T-helper 1 cell (primary cell): Measurements from ENCODE around the gene SELENON.

ENCODE experiments used
- DNase-seq, 5 donors: peaks; one replicate each; pipeline ENCODE4 v3.0.0-alpha.2; 2012 to 2020

The SELENON gene

DNA sequence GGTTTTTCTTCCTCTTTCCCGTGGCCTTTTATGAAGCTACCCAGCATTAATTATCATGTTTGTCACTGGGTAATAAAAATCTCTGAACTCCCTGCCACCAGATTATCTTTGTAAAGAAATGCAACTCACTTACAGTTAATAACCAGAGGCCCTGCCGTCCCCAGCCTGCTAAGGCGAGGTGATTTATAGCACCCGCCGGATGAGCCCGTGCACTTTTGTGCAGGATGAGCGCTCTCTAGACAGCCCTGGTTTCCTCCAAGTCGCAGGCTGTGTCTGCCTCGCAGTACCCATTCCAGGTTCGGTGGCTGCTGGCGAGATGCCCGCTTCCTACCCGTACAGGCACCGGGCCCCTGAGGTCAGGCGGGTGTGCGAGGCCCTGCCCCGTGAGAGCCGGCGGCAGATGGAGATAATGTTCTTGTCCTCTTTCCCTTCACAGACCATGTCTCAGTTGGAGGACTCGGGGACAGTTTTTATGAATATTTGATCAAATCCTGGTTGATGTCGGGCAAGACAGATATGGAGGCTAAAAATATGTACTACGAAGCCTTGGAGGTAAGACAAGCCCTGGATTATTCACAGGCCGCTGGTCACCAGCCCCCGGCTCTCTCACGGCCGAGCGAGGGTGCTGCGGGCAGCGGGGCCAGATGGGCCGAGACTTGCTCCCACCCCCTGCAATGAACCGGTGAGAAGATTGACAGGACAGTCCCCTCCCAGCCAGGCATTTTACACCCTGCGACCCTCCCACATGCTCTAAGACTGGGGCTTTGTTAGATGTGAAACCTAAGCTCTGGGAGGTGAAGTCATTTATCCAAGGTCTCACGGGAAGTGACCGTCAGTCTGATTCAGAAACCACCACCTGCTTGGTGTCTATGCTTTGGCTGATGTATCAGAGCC lies 28.5 kb upstream of the SELENON start:
- DNase-seq, result peak in 2 of 5 donors; percentile 13 to 24

DNA sequence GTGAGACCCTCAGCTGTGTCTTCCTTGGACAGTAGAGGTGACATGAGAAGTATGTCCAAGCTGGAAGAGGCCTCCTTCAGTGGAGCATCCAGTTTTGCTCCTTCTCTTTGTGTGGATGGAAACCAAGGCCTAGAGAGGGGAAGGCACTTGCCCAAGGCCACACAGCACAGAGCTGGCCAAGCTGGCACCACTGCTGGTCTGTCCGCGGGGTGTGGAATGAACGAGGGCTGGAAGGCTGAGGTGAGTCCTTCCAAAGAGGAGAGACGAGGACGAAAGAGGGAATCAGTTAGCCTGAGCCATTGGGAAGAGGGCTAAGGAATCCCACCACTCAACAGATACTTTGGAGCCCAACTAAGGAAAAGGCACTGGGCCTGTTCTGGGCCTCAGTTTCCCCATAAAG lies 27.8 kb upstream of the SELENON start:
- no peak for DNase-seq

DNA sequence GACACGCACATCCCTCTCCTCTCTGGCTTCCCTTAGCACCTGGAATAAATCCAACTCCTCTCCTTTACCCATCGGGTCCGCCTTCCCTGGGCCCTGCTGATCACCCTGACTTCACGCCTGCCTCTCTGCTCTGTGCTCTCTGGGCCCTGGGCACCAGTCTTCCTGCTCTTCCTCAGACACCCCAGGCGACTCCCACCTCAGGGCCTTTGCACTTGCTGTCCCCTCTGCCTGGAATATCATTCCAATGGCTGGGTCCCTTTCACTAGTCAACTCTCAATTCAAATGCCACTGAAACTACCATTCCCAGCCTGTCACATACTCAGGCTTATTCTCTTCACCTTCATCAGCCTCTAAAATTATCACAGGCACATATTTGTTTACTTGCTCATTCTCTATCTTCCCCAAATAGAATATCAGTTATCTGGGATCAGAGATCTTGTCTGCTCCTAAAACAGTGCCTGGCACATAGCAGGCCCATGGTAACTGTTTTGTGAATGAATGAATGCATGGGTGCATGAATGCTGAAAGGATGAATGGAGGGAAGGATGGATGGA lies 27.2 kb upstream of the SELENON start:
- DNase-seq, result no peak

DNA sequence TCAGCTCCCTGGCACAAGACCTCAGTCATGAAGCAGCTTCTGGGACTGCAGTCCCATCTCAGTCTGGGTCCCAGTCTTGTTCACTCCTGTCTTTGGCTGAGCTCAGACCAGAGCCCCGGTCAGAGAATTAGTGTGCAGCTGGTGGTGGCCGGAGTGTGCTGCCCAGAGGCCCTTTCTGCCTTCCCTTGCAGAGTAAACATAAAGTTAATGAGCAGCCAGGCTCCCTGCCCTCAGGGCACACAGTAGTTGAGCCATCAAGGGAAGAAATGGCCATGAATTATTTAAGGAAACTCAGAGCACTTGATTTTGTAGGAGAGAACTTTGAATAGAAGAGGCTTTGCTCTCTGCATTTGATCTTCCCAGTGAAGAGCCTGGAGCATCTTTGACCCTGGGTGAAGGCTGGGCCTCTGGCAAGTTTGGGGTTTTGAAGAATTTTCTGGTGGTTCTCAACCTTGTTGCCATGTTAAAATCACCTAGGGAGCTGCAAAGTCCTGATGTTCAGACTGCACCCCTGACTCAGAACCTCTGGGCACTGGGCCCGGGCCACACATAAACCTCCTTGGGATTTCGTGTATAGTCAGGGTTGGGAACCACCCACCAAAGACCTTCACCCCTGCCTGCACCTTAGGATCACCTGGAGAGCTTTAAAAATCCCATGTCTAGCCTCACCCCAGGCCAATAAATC lies 26.4 kb upstream of the SELENON start:
- no peak for DNase-seq

DNA sequence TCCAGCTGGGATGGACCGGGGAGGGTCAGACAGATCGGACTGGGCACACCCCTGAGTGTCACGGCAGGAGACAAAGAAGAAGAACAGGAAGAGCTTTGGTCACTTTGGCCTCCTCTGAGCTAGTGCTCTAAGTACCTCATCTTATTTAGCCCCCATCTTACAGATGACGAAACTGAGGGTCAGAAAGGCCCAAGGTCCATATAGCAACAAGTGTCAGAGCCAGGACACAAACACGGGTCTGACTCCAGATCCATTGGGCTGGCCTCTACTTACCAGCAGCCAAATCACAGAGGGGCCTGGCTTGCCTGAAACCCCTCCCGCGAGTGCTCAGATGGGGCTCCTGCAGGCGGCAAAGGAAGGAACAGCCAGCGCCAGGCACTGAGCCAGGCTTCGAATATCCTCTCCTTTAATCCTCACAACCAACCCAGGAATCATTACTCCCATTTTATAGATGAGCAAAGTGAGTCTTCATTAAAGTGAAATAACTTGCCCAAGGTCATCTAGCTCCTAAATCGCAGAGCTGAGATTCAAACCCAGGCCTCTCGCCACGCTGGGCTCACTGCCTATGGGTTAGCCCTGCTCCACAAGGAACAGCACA lies 25.7 kb upstream of the SELENON start:
- no peak for DNase-seq

DNA sequence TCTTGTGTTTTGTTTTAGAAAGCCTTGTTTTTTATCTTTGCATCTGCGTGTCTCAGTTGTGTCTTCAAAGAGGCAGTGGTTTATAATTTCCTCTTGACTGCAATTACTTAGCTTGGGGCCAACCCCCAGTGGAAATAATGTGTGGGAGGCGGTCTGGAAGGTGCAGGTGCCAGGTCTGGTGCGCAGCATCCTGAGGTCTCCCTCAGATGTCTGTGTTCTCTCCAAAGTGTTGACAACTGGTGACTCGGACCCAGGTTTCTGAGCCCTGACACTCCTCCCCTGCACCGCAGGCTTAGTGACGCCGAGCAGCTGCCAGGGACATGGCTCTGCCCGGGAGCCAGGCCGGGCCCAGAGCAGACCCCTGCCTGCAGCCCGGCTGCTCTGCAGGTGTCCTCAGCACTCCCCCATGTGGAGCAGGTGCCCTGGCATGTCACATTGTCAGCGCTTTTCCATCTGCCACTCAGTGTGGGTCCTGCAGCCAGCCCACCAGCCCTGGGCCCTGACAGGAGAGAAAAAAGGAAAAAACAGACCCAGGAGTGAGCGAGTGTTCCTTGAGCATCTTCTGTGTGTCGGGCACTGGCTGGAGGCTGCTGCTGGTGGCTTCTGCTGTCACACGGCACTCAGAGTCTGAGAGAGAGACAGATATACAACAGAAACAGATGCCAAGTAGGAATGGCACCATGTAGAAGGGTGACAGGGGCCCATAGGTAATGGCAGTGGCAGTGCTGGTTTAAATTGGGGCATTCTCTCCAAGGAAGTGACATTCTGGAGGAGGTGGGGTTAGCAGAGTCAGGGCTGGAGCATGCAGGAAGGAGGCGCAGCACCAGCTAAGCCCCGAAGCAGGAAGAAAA lies 24.8 kb upstream of the SELENON start:
- peak; percentile 46 to 82 (median 78) for DNase-seq

DNA sequence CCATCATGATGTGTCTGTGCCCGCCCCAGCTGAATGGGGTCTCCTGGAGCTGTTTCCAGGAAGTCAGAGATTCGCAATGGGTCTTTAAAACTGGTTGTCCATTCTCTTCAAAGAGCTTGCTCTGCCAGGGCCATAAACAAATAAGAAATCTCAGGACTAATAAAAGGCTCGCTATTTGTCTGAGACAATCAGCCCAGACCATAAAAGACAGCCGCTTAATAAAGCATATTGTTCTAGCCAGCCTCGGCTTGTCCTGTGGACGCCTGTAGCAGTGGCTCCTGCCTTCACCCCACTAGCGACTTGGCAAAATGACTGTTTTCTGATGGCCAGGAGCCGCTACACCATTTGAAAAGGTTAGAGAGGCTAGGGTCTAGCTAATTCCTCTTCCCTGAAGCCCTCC lies 20.6 kb upstream of the SELENON start:
- DNase-seq, result no peak

DNA sequence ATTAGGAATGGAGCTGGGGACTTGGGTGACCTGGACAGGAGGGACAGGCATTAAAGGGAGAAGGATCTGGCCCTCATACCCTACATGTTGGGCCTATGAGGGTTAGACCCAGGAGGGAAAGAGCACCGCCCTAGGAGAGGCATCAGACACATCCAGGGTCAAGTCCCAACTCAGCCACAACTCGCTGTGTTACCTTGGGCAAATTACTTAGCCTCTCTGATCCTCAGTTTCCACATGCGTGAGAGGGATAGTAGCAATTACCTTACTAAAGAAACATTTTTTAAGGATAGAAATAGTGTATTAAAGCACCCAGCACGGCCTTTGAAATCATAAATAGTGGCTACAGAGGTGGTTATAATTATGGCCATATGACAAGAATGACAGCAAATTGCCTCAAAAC lies 20.1 kb upstream of the SELENON start:
- no peak for DNase-seq

DNA sequence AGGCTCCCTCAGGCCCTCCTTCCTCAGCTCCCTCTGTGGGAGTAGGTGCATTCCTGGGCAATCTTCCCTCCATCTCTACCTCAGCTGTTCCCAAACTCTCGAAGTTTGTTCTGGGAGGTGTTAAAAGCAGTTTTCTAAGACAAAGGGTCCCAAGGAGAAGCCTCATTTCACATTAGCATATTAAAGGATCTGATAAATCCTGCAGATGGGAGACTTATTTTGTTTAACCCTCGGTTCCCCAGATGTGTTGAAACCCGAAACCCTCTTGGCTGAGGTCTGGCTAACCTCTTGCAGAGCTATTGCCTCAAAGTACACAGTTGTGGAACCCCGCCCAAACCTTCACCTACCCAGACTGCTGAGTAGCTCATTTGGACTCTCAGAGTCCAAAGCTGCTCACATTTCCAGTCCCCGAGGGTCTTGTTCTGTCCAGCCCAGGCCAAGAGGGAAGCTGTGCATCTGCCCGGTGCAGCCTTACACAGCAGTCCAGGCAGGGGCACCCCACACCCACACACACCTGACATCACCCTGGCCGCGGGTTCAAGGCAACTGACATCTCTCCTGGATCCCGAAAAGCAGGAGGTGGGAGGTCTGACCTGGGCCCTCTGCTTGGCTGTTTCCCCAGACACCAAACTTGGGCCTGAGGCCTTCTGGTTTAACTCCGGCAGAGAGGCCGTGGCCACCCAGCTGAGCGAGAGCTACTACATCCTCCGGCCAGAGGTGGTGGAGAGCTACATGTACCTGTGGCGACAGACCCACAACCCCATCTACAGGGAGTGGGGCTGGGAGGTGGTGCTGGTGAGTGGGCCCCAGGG lies 19.5 kb upstream of the SELENON start:
- no peak for DNase-seq

DNA sequence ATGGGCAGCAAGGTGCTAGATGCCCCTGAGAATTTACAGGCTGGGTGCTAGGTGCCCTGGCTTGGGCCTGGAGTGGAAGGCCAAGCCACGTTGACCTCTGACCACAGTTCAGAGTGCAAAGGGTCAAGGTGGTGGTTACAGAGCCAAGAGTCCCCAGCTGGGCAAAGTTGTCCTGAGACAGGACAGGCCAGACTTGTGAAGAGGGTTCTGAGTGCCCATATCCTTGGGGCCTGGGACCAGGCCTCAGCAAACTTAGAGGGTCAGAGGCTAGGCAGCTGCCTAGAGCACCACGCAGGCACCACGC lies 18.9 kb upstream of the SELENON start:
- no peak for DNase-seq

DNA sequence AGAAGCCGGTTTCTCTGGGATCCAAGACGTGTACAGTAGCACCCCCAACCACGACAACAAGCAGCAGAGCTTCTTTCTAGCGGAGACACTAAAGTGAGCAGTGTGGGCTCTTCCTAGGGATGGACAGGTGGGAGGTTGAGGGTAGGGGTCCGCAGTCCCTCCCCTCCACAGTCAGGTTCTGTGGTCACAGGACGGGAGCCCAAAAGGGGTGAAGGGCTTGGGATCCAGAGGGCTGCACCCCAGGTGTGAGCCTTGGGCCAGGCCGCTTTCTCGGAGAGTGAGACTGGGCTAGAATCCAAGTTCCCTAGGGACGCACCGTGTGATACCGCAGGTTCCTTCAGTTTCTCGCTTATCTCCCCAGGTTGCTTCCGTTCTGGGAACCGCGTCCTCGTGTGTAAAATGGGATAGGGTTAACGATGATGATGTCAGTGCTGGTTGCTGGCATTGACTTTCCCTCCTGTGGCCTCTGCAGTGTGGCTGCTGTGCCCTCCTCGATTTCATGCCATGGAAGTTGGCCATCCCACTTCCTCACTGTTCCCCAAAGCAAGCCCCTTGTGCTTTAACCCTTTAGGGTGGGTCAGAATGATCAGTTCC lies 17.3 kb upstream of the SELENON start:
- DNase-seq, result no peak

DNA sequence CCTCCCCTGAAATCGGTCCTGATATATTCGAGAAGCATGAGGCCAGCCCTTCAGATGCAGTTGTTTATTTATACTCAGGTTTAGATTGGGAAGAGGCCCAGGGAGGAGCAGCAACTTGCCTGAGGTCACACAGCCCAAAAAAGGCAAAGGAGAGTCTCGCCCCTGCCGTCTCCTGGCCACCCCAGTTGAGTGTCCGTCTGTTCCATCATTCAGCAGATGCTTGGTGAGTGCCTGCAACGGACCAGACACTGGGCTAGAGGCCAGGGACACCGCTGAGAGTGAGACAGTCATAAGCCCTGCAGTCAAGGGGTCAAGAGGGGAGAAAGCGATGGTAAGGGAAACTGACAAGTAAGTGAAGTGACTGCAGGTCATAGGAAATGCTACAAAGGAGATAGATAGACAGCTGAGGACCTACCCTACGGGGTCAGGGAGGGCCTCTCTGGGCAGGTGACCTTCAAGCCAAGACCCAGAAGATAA lies 15.4 kb upstream of the SELENON start:
- DNase-seq, result no peak

DNA sequence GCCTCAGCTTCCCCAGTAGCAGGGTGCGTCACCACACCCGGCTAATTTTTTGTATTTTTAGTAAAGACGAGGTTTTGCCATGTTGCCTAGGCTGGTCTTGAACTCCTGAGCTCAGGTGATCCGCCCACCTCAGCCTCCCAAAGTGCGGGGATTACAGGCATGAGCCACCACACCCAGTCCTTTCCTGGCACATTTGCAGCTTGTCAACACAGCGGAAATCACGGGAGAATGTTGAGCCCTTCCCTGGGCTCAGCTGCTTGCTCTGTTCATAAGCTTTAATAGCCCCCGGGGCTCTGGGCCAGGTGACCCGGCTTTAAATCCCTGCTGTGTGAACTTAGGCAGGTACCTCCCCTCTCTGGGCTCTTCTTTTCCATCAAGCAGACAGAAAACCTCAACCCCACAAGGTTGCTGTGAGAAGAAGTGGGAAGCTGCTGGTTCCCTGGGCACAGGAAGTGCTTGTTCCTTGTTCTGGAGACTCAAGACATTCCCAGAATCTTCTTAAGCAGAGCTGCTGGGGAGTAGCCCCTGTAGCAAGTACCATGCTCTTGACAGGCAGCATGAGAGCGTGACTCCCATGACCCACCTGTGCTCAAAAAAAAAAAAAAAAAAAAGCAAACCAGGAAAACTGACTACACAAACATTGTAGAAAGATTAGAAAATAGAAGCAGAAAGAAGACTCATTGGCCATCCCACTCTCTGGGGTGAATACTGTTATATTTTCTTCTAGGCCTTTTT lies 14.5 kb upstream of the SELENON start:
- DNase-seq, result no peak

DNA sequence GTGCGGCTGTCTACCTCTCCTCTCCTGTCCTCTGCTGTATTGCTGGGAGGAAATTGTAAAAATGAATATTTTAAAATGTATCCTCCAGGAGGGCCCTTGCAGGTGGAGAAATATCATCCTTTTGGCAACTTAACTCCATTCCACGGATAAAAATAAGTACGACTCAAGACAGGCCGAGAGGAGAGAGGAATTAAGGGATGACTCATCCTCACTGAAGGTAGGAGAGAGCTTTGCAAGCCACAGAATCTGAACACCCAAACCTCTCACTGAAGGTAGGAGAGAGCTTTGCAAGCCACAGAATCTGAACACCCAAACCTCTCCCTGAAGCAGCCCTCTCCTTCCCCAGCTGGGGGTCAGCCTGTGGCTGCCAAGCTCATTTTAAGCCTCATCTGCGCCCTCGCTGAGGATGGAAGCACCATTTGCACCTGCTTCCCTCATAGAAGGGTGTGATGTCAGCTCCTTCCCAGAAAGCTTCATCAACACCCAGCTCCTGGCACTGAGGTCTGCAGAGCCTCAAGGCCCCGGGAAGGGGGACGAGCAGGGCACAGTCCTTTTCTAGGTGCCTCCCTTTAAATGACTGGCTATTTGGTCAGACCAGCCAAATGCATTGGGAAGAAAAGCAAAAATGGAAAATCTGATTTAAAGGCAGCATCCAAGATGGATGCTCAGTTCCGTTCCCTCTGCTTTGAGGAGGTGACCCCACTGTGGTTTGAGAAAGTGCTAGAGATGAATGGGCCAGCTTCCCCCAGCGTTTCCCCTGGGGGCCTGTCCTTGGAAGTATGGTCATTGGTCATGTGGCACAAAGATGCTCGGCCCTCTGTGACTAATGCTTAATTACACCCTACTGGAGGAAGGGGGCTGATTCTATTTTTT lies 12.9 kb upstream of the SELENON start:
- no peak for DNase-seq

DNA sequence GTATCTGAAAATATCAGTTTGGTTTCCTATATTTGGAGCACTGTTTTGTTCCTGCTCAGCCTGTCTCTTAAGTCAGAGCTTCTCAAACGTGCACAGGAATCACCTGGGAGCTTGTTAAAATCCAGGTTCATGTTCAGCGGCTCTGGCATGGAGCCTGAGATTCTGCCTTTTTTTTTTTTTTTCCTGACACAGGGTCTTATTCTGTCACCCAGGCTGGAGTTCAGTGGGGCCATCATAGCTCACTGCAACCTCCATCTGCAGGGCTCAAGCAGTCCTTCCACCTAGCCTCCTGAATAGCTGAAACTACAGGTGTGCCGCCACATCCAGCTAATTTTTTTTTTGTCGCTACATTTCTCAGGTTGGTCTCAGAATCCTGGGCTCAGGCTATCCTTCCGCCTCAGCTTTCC lies 12.2 kb upstream of the SELENON start:
- DNase-seq, result no peak

DNA sequence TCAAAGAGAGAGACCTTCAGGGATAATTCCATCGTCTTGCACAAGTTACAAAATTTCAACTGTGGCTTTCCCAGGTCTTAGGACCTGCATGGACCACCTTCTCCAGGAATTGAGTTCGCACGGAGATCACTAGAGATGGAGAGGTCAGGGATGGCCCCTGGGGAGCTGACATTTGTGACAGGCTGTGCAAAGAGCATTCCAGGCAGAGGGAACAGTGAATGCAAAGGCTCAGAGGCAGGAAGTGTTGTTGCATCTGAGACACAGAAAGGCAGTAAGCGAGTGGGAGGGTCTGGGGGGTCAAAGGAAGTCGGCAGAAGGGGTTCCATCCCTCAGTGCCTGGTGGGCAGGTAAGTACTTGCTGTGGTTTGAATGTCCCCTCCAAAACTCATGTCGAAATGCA lies 9.5 kb upstream of the SELENON start:
- DNase-seq, result no peak

DNA sequence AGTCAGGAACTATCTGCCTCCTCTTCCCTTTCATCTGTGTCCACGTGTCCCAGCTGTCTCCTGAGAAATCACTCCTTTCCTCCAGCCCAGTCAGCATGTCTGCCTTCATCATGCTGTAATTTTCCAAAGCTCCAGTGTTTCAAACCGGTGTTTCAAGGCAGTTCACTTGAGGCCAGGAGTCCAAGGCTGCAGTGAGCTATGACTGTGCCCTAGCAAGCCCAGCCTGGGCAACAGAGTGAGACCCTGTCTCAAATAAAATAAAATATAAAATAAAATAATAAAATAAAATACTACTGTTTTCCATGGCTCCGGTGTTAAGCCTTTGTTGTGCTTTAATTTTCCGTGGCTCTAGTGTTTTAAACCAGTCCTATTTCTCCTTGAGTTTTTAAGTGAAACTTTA lies 7.9 kb upstream of the SELENON start:
- no peak for DNase-seq

DNA sequence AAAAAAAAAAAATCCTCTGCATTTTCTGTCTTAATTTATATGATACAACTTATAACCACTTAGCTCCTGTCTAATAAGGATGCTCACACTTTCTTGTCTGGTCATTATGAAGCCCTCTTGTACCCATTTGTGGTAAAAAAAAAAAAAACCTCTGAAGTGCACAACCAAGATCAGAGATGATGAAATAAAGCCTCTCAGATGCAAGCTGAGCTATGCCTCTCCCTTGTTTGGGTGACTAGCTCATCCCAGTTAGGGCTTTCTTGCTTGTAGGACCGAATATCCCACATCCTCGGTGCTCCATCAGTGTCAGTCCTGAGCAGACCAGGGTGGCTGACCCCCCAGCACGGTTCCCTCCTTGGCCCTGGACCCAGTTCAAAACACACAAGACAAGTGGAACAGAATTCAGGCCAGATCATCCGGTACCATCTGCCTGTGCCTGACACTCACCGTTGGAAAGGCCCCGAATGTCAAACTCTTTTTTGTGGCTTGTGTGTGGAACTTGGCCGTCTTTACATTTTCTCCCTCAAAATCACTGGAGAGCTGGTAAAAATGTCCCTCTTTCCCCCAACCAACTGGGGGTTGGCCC lies 6.3 kb upstream of the SELENON start:
- DNase-seq, result no peak

DNA sequence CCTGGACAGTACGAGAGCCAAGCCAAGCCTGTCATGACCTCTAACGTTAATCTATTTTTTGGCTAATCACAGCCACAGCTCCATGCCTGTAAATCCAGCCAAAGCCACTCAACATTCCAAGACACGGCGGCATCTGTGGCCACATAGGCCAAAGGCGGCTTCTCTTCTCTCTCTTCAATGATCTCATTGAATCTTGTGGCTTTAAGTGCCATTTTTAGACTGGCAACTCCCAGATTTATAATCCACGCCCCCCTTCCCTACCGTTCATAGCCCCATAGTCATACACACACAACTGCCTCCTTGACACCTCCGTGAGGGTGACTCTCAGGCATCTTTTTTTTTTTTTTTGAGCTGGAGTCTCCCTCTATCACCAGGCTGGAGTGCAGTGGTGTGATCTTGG lies 5.7 kb upstream of the SELENON start:
- no peak for DNase-seq
